DOHH2 (cell line): Measurements from ENCODE around the gene EML3.
A peak's percentile ranks its signal among the peaks of the same experiment; 100 is the strongest.

Experiments used
- H3F3A ChIP-seq: fragments of 200-600 bp; sonication (generic), shearing (Covaris generic); 2 replicates; pipeline ENCODE4 v1.6.0; 2016; ENCODE audit warnings: antibody characterized with exemption, mild to moderate bottlenecking; ENCODE audit not compliant: control insufficient read depth, insufficient read depth
- H3K27ac ChIP-seq: fragments of 200-600 bp; sonication (generic); 2 replicates; pipeline ENCODE4 v1.5.1; 2014; ENCODE audit warnings: low read depth, mild to moderate bottlenecking, low read length, moderate library complexity
- H3K27me3 ChIP-seq: fragments of 200-600 bp; sonication (generic); 2 replicates; pipeline ENCODE4 v1.6.1; 2014; ENCODE audit warnings: mild to moderate bottlenecking, low read length, mixed read lengths; ENCODE audit not compliant: control insufficient read depth
- H3K36me3 ChIP-seq: fragments of 200-600 bp; sonication (generic); 2 replicates; pipeline ENCODE4 v1.6.1; 2014; ENCODE audit warnings: mild to moderate bottlenecking, low read length, moderate library complexity, mixed read lengths; ENCODE audit not compliant: control insufficient read depth
- H3K4me1 ChIP-seq: fragments of 200-600 bp; sonication (generic); 2 replicates; pipeline ENCODE4 v1.6.1; 2014; ENCODE audit warnings: mild to moderate bottlenecking, low read length, mixed read lengths; ENCODE audit not compliant: control insufficient read depth
- H3K4me2 ChIP-seq: fragments of 200-600 bp; sonication (generic); 2 replicates; pipeline ENCODE4 v1.6.0; 2014; ENCODE audit warnings: mild to moderate bottlenecking, low read length, moderate library complexity
- H3K4me3 ChIP-seq: fragments of 200-600 bp; sonication (generic); 2 replicates; pipeline ENCODE4 v1.5.1; 2014; ENCODE audit warnings: mild to moderate bottlenecking, low read length, mixed read lengths
- H3K79me2 ChIP-seq: fragments of 200-600 bp; sonication (generic); 2 replicates; pipeline ENCODE4 v1.6.1; 2014; ENCODE audit warnings: mild to moderate bottlenecking, low read length, mixed read lengths; ENCODE audit not compliant: control insufficient read depth
- H3K9me2 ChIP-seq: fragments of 200-600 bp; sonication (generic); replicated peaks from 2 replicates; pipeline ENCODE4 v1.6.1; 2014; ENCODE audit warnings: mild to moderate bottlenecking, low read length, mixed read lengths; ENCODE audit not compliant: control insufficient read depth
- H3K9me3 ChIP-seq: fragments of 200-600 bp; sonication (generic); 2 replicates; pipeline ENCODE4 v1.6.1; 2014; ENCODE audit warnings: antibody characterized with exemption, low read length, mixed read lengths; ENCODE audit not compliant: control insufficient read depth, insufficient read depth
- H4K20me1 ChIP-seq: fragments of 200-600 bp; sonication (generic); 2 replicates; pipeline ENCODE4 v1.6.0; 2014; ENCODE audit warnings: low read depth, mild to moderate bottlenecking, antibody characterized with exemption, low read length, moderate library complexity; ENCODE audit not compliant: control insufficient read depth, insufficient read depth
- EZH2phosphoT487 ChIP-seq: fragments of 200-600 bp; sonication (generic); IDR thresholded peaks from 2 replicates; pipeline ENCODE4 v1.6.1; 2017; ENCODE audit warnings: borderline replicate concordance, mild to moderate bottlenecking, antibody characterized with exemption, low read length, moderate library complexity, mixed read lengths
- TF ChIP-seq, protein P1 (sequence below): fragments of 200-600 bp; sonication (generic); IDR thresholded peaks from one replicate; pipeline ENCODE4 v1.5.1; 2014; ENCODE audit warnings: antibody characterized with exemption, mild to moderate bottlenecking, low read depth, low read length; ENCODE audit not compliant: poor library complexity, severe bottlenecking

EML3 gene, protein sequence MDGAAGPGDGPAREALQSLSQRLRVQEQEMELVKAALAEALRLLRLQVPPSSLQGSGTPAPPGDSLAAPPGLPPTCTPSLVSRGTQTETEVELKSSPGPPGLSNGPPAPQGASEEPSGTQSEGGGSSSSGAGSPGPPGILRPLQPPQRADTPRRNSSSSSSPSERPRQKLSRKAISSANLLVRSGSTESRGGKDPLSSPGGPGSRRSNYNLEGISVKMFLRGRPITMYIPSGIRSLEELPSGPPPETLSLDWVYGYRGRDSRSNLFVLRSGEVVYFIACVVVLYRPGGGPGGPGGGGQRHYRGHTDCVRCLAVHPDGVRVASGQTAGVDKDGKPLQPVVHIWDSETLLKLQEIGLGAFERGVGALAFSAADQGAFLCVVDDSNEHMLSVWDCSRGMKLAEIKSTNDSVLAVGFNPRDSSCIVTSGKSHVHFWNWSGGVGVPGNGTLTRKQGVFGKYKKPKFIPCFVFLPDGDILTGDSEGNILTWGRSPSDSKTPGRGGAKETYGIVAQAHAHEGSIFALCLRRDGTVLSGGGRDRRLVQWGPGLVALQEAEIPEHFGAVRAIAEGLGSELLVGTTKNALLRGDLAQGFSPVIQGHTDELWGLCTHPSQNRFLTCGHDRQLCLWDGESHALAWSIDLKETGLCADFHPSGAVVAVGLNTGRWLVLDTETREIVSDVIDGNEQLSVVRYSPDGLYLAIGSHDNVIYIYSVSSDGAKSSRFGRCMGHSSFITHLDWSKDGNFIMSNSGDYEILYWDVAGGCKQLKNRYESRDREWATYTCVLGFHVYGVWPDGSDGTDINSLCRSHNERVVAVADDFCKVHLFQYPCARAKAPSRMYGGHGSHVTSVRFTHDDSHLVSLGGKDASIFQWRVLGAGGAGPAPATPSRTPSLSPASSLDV

DNA sequence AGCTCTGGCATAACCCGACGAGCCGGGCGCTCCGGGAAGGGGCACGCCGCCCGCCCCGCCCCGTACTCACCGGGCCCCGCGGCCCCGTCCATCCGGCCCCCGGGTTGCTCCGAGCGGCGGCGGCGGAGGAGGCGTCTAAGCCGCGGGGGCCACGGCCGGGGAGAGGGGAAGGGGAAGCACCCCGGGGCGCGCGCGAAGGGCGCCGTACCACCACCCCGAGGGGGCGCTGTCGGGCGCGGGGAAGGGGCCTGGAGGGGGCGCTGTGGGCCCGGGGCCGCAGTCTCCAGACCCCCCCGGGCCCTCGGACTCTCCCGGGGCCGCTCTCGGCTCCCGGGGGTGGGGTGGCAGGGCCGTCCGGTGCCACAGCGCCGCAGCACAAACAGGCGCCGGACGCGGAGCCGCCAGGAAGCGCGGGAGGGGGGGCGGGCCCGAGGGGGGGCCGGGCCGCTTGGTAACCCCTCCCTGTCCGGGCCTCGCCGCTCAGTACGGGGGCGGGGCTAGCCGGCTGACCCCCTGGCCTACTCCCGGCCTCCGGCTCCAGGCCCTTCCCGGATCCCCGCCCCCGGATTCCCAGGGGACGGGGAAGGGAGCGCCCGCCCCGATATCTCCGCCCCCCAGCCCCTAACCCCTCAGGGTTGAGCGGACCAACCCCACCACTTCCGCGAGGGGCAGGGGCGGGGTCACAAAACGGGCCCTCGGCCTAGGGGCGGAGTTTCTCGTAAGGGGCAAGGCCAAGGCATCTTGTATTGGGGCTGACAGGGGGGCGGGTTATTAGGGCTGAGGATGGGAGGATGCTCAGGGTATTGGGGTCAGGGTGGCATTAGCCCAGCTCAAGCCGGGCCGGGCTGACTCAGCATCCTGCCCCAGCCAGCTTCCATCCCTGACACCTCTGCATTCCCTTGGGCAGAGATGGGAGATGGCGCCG lies at the start of gene EML3, which contains the start of gene ROM1:
Gene EML3, minus strand, starts transcription at position 410 of the 925 bp plus-strand sequence. Its CDS starts 318 bp downstream, at position 92.
Gene ROM1, plus strand, starts transcription at position 892 of the 925 bp plus-strand sequence. Its CDS starts 25 bp downstream, at position 917.
- Histone ChIP-seq H3F3A (peaks cover 15% of the 10 kb centered on the region), H3K9me3 (no peaks in the 10 kb centered on the region), H3K27me3 (no peaks in the 10 kb centered on the region), H3K4me1 (peaks cover 29% of the 10 kb centered on the region), H3K4me2 (peak within 1 kb of the TSS; percentile 98), H3K36me3 (peaks cover 46% of the 10 kb centered on the region), H3K79me2 (peaks cover 17% of the 10 kb centered on the region), H3K9me2 (no peaks in the 10 kb centered on the region), H3K27ac (peak within 1 kb of the TSS; percentile 64), H4K20me1 (no peaks in the 10 kb centered on the region), H3K4me3 (peak within 1 kb of the TSS; percentile 92)
- TF ChIP-seq, protein P1, sequence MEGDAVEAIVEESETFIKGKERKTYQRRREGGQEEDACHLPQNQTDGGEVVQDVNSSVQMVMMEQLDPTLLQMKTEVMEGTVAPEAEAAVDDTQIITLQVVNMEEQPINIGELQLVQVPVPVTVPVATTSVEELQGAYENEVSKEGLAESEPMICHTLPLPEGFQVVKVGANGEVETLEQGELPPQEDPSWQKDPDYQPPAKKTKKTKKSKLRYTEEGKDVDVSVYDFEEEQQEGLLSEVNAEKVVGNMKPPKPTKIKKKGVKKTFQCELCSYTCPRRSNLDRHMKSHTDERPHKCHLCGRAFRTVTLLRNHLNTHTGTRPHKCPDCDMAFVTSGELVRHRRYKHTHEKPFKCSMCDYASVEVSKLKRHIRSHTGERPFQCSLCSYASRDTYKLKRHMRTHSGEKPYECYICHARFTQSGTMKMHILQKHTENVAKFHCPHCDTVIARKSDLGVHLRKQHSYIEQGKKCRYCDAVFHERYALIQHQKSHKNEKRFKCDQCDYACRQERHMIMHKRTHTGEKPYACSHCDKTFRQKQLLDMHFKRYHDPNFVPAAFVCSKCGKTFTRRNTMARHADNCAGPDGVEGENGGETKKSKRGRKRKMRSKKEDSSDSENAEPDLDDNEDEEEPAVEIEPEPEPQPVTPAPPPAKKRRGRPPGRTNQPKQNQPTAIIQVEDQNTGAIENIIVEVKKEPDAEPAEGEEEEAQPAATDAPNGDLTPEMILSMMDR = peak; percentile 91
- TF ChIP-seq EZH2phosphoT487 = no peak

DNA sequence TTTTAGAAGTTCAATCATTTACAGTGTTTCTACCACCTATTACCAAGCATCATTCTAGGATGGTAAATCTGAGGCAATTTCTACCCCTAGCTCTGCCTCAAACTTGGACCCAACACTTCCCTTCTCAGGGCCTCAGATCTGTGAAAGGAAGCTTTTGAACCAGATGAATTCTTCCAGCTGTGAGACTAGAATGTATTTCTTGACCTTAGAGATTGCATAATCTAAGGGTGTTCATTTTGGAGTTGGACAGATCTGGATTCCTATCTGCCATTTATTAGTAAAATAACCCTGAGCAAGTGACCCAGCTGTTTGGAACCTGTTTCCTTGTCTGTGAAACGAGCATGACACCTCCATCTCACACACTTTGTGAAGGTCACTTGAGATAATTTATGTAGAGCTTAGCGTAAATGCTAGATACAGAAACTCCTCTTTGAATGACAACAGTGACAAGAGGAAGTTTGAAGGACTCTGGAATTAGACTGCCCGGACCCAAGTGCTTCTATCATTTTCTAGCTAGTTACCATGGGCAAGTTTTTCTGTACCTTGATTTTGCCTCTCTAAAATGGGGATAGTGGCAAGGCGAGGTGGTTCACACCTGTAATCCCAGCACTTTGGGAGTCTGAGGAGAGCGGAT lies 44.3 kb upstream of the EML3 start:
- TF ChIP-seq EZH2phosphoT487 = no peak
- TF ChIP-seq, protein P1 = no peak
- Histone ChIP-seq H3K79me2 (peaks cover 13% of the 10 kb centered on the region), H3K4me3 (no peak overlapping the region), H3K4me2 (no peak overlapping the region), H3F3A (peaks cover 18% of the 10 kb centered on the region), H3K4me1 (peaks cover 18% of the 10 kb centered on the region), H3K9me3 (no peaks in the 10 kb centered on the region), H3K27me3 (no peaks in the 10 kb centered on the region), H4K20me1 (no peaks in the 10 kb centered on the region), H3K27ac (no peak overlapping the region), H3K36me3 (peaks cover 15% of the 10 kb centered on the region), H3K9me2 (no peaks in the 10 kb centered on the region)

DNA sequence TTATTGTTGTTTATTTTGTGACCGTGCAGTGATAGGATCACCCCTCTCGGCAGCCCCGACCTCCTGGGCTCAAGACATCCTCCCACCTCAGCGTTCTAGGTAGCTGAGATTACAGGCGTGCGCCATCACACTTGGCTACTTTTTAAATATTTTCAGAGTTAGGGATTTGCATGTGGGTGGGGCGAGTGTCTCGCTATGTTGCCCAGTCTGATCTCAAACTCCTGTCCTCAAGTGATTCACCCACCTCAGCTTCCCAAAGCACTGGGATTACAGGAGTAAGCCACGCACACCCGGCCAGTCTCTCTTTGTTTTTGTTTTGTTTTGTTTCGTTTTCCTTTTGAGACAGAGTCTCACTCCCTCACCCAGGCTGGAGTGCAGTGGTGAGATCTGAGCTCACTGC lies 41.7 kb upstream of the EML3 start:
- peaks cover 12% of the 10 kb centered on the region for H3F3A ChIP-seq
- peak overlapping the region; percentile 97; the same call in 1 of the 2 replicates for H3K4me2 ChIP-seq

More for the DNA sequence above, 41.7 kb upstream of the EML3 start:
- no peaks in the 10 kb centered on the region for H3K9me2 ChIP-seq
- no peaks in the 10 kb centered on the region for H4K20me1 ChIP-seq
- H3K36me3 ChIP-seq = peaks cover 17% of the 10 kb centered on the region
- peaks cover 35% of the 10 kb centered on the region for H3K79me2 ChIP-seq
- H3K27ac ChIP-seq = no peak overlapping the region
- no peaks in the 10 kb centered on the region for H3K9me3 ChIP-seq
- no peak for TF ChIP-seq EZH2phosphoT487
- TF ChIP-seq, protein P1 = no peak
- H3K4me3 ChIP-seq = no peak overlapping the region
- no peaks in the 10 kb centered on the region for H3K27me3 ChIP-seq
- peaks cover 28% of the 10 kb centered on the region for H3K4me1 ChIP-seq
